Loucy (cell line): ENCODE results near the gene ZNF221.

Source experiments
- EZH2phosphoT487 ChIP-seq: fragments of 200-600 bp; IDR thresholded peaks from 2 replicates; pipeline ENCODE4 v1.6.1; 2018; ENCODE audit warnings: antibody characterized with exemption, mild to moderate bottlenecking, moderate library complexity, borderline replicate concordance
- TF ChIP-seq, protein P1 (sequence below): fragments of 200-600 bp; sonication (generic); conservative IDR thresholded peaks from 2 replicates; pipeline ENCODE4 v1.5.1; 2014; ENCODE audit warnings: mild to moderate bottlenecking, antibody characterized with exemption, low read length

DNA sequence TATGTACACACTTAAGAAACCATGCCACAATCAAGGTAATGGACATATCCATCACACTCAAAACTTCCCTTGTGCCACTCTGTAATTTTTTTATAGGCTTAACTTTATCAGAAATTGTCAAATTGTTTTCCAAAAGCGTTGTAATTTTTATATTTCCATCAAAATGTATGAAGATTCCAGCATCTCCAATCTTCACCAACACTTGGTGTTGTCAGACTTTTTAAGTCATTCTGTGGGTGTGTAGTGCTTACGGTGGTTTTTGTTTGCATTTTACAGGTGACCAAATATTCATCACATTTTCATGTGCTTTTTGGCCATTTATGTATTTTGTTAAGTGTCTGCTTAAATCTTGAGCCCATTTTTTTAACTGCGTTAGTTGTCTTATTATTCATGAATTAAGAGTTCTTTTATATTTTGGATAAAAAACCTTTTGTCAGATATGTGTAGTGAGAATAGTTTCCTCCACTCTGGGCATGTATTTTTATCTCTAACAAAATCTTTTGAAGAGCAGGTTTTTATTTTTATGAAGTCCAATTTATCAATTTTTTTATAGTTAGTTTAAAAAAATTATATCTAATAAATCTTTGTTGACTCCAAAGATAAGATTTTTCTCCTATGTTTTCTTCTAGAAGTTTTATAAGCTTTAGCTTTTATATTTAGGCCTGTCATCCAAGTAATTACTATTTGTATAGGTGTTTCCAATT, 11.3 kb upstream of the ZNF221 start:
- TF ChIP-seq, protein P1, sequence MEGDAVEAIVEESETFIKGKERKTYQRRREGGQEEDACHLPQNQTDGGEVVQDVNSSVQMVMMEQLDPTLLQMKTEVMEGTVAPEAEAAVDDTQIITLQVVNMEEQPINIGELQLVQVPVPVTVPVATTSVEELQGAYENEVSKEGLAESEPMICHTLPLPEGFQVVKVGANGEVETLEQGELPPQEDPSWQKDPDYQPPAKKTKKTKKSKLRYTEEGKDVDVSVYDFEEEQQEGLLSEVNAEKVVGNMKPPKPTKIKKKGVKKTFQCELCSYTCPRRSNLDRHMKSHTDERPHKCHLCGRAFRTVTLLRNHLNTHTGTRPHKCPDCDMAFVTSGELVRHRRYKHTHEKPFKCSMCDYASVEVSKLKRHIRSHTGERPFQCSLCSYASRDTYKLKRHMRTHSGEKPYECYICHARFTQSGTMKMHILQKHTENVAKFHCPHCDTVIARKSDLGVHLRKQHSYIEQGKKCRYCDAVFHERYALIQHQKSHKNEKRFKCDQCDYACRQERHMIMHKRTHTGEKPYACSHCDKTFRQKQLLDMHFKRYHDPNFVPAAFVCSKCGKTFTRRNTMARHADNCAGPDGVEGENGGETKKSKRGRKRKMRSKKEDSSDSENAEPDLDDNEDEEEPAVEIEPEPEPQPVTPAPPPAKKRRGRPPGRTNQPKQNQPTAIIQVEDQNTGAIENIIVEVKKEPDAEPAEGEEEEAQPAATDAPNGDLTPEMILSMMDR = no peak
- no peak for TF ChIP-seq EZH2phosphoT487
